Measurements from ENCODE around the gene SLC35A3. TPM values are rescaled to one million over a fixed set of nuclear protein-coding genes. Genes with fewer than 3 reads are reported as not detected.
"Not testable (repeated sequence)": the region's sequence is repeated elsewhere in the genome, so short reads cannot be mapped to it uniquely, and the experiment has no call there.

SLC35A3 gene
- total and polyA plus RNA-seq, 10 donors = 7.2 to 26.5 (median 22.0) TPM

- no peak for DNase-seq
- peak overlapping the region; percentile 49 to 91 (median 81) for H3K27ac ChIP-seq
- intact Hi-C loops (cut with DNase I; ENCODE audit: low total_unique reads) = no loop called here
- H3K4me3 ChIP-seq = peak overlapping the region; percentile 76 to 98 (median 87)
- no peaks in the 10 kb centered on the region for H3K9me3 ChIP-seq
- 12 to 23% (median 17%) methylated on average over 6 of the region's 6 CpGs for WGBS, 5 donors
- TF ChIP-seq CTCF (IDR thresholded peaks at IDR 0.05 in 8 of 11, conservative IDR thresholded peaks at IDR 0.05 in 3 of 11) (no peak), POLR2A (IDR thresholded peaks at IDR 0.05) (no peak), POLR2AphosphoS5 (IDR thresholded peaks at IDR 0.05) (no peak)
- H3K4me1 ChIP-seq = peaks cover 15 to 51% (median 31%) of the 10 kb centered on the region in 6 donors
- H3K36me3 ChIP-seq = no peaks in the 10 kb centered on the region
- H3K27me3 ChIP-seq (replicated peaks in 1 of 7) = no peaks in the 10 kb centered on the region
Measured at GRCh38 chr1:99969260-99969728, 502 bp upstream of the SLC35A3 start.

- no peaks in the 10 kb centered on the region for H3K9me3 ChIP-seq
- 57 to 60% (median 59%) methylated on average over 7 of the region's 7 CpGs for WGBS, 5 donors
- H3K36me3 ChIP-seq = peaks cover 0 to 15% (median 7%) of the 10 kb centered on the region in 6 donors
- DNase-seq = no peak
- intact Hi-C loops (cut with DNase I; ENCODE audit: low total_unique reads) = no loop called here
- H3K27ac ChIP-seq = peak overlapping the region in 7 of 8 donors; percentile 49 to 91 (median 82)
- TF ChIP-seq POLR2AphosphoS5 (IDR thresholded peaks at IDR 0.05) (no peak), CTCF (IDR thresholded peaks at IDR 0.05 in 8 of 11, conservative IDR thresholded peaks at IDR 0.05 in 3 of 11) (no peak), POLR2A (IDR thresholded peaks at IDR 0.05) (no peak)
- peaks cover 15 to 51% (median 31%) of the 10 kb centered on the region in 6 donors for H3K4me1 ChIP-seq
- peak overlapping the region; percentile 76 to 98 (median 87) for H3K4me3 ChIP-seq
- no peaks in the 10 kb centered on the region for H3K27me3 ChIP-seq (replicated peaks in 1 of 7)
Measured at GRCh38 chr1:99970713-99971255, 988 bp downstream of the SLC35A3 start.

GRCh38 chr1:99972066-99972465 is 2.3 kb downstream of the SLC35A3 start:
- intact Hi-C loops (cut with DNase I; ENCODE audit: low total_unique reads); DNase-seq; H3K4me3 ChIP-seq; H3K27ac ChIP-seq; H3K27me3 ChIP-seq (replicated peaks in 1 of 7); H3K9me3 ChIP-seq: not testable (repeated sequence)
- peaks cover 0 to 27% (median 8%) of the 10 kb centered on the region in 6 donors for H3K36me3 ChIP-seq
- WGBS, 5 donors = 95 to 97% (median 96%) methylated on average over 7 of the region's 7 CpGs
- peaks cover 15 to 51% (median 31%) of the 10 kb centered on the region in 6 donors for H3K4me1 ChIP-seq

- 85 to 98% (median 93%) methylated on average over 3 of the region's 3 CpGs for WGBS, 5 donors
- no peaks in the 10 kb centered on the region for H3K27me3 ChIP-seq (replicated peaks in 1 of 7)
- peaks cover 5 to 34% (median 18%) of the 10 kb centered on the region in 6 donors for H3K4me1 ChIP-seq
- TF ChIP-seq POLR2AphosphoS5 (IDR thresholded peaks at IDR 0.05) (no peak), CTCF (IDR thresholded peaks at IDR 0.05 in 8 of 11, conservative IDR thresholded peaks at IDR 0.05 in 3 of 11) (no peak), POLR2A (IDR thresholded peaks at IDR 0.05) (no peak)
- peaks cover 0 to 31% (median 8%) of the 10 kb centered on the region in 6 donors for H3K36me3 ChIP-seq
- no peak overlapping the region for H3K27ac ChIP-seq
- intact Hi-C loops (cut with DNase I; ENCODE audit: low total_unique reads) = no loop called here
- no peak for DNase-seq
- H3K4me3 ChIP-seq = no peak overlapping the region
- H3K9me3 ChIP-seq = no peaks in the 10 kb centered on the region
Measured at GRCh38 chr1:99975529-99975928, 5.7 kb downstream of the SLC35A3 start.

GRCh38 chr1:99977326-99977725 is 7.5 kb downstream of the SLC35A3 start:
- H3K9me3 ChIP-seq; intact Hi-C loops (cut with DNase I; ENCODE audit: low total_unique reads); H3K27me3 ChIP-seq (replicated peaks in 1 of 7); H3K4me3 ChIP-seq; DNase-seq; H3K27ac ChIP-seq: not testable (repeated sequence)
- Histone ChIP-seq H3K36me3 (peaks cover 0 to 31% (median 8%) of the 10 kb centered on the region in 6 donors), H3K4me1 (peaks cover 0 to 16% (median 4%) of the 10 kb centered on the region in 6 donors)
- WGBS, 5 donors = 89 to 92% (median 91%) methylated on average over 12 of the region's 12 CpGs
